Muscle of back (tissue), 11 donors: Measurements from ENCODE around the gene ATOH1. TPM values are rescaled to one million over a fixed set of nuclear protein-coding genes. Genes with fewer than 3 reads are reported as not detected.

Experiments used
- DNase-seq, 3 donors: peaks; one replicate each; pipeline versions ENCODE4 v3.0.0 to v3.0.0-alpha.2; 2013
- polyA plus RNA-seq, 10 donors: library from polyadenylated mRNA; unstranded; fragments of 120-200 nt; gene quantifications; one replicate each; pipeline ENCODE4 v1.2.1, GENCODE V29; 2013; ENCODE audit not compliant: insufficient read length in 10 of 10

ATOH1 gene
- polyA plus RNA-seq, 10 donors = 0.11 TPM; not detected in 9

DNA sequence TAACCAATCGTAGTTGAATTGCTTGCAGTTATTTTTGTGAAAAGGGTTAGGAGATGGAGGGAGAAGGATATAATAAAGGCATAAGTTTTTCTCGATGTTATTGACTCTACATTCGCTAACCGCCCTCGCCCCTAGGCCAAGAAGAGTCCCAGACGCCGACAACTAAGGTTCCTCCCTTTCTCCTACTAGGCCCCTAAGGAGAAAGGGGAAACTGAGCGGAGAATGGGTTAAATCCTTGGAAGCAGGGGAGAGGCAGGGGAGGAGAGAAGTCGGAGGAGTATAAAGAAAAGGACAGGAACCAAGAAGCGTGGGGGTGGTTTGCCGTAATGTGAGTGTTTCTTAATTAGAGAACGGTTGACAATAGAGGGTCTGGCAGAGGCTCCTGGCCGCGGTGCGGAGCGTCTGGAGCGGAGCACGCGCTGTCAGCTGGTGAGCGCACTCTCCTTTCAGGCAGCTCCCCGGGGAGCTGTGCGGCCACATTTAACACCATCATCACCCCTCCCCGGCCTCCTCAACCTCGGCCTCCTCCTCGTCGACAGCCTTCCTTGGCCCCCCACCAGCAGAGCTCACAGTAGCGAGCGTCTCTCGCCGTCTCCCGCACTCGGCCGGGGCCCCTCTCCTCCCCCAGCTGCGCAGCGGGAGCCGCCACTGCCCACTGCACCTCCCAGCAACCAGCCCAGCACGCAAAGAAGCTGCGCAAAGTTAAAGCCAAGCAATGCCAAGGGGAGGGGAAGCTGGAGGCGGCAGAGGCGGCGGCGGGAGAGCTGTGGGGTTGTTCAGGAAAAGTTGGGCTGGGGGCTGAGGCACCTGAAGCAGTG lies 5.9 kb downstream of the ATOH1 start:
- DNase-seq = peak in 1 of 3 donors; percentile 32

GRCh38 chr4:93835929-93836328 lies 7.4 kb downstream of the ATOH1 start:
- no peak for DNase-seq

- DNase-seq = no peak
Observed at GRCh38 chr4:93839704-93840103, 11.2 kb downstream of the ATOH1 start.

DNA sequence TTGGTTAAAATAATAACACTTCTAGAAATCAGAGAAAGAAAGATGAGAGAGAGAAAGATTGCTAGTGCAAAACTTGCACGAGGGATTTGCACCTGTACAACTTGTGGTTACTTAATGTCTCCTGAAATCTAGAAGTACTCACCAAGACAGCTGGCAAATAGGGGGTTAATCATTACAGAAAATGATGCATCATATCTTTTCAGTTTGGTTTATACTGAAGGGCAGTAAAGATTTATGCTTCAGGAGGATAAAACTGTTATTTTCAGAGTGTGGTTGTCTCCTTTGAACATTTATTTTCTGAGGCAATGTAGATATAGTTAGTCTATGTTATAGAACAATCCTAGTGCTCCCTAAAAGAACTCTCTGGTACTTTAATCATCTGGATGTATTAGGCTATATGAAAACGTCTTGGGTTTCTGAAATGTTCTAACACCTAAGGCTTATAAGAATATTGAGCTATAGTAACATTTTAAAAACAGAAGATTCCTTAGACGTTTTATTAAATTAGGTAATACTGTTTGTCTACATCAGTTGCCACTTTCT lies 13.3 kb downstream of the ATOH1 start:
- DNase-seq = no peak

- DNase-seq = no peak
Observed at GRCh38 chr4:93842601-93843252, 14.2 kb downstream of the ATOH1 start.

DNA sequence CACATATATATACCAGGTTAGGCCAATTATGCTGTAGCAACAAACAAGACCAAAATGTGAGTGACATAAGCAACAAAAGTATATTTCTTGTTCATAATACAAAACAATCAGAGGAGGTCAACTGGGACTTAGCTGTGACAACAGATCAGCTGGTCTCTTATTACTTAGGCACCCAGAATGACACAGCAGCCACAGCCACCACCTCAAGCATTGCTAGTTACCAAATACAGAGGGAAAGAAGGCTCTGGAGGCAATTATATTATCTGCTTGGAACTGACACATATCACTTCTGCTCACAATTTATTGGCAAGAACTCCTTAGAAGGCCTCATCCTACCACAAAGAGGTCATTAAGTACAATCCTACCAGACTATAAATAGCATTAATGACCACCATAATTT lies 15.2 kb downstream of the ATOH1 start:
- DNase-seq = no peak

DNA sequence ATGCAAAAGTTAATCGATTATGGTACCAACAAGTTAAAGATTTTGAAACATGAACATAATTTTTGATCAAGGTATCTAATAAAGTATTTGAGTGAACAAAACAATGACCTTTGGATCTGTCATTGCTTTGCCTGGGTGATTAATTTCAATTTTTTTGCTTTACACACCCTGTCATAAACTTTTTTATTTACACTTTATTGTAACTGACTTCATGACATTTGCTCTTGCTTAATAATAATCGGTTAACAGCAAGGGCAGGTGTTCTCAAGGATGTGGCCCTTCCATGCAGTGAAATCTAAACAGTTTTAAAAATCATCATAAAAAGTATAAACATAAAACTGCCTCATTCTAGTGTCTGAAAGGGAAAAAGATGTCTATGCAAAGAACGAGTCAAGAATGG lies 24.1 kb downstream of the ATOH1 start:
- DNase-seq = no peak

- DNase-seq = no peak
Observed at GRCh38 chr4:93855926-93856325, 27.4 kb downstream of the ATOH1 start.

- DNase-seq = no peak
Observed at GRCh38 chr4:93865650-93866049, 37.1 kb downstream of the ATOH1 start.

- no peak for DNase-seq
Observed at GRCh38 chr4:93867416-93868001, 39.0 kb downstream of the ATOH1 start.

GRCh38 chr4:93870876-93871458 lies 42.4 kb downstream of the ATOH1 start:
- DNase-seq = no peak

DNA sequence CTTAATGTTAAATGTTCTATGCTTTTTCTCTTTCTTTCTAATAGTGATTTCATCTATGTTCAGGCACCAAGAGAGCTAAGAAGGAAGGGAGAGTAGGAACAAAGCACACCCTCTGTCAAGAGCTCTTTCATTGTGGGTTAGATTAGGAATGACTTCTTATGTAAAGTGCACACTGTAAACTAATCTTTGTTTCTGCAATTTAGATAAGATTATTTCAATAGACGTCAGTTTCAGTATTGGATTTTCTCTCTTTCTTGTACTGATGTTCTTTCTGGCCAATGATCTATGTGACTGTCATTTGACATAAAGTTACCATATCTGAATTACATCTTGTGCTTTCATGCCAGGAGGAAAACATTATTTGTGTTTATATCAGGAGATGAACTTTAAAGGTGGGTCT lies 48.2 kb downstream of the ATOH1 start:
- no peak for DNase-seq

- DNase-seq = no peak
Observed at GRCh38 chr4:93878566-93878965, 50.0 kb downstream of the ATOH1 start.

- no peak for DNase-seq
Observed at GRCh38 chr4:93879919-93880318, 51.4 kb downstream of the ATOH1 start.
